Activated T-helper 1 cell treated with Interleukin-2 at 50 U/mL for 16 hours (primary cell): ENCODE results near the gene TEPSIN.

Source experiments
- DNase-seq: peaks from one replicate; pipeline ENCODE4 v3.0.0-alpha.2; 2020; ENCODE audit warnings: low read depth

Gene TEPSIN

DNA sequence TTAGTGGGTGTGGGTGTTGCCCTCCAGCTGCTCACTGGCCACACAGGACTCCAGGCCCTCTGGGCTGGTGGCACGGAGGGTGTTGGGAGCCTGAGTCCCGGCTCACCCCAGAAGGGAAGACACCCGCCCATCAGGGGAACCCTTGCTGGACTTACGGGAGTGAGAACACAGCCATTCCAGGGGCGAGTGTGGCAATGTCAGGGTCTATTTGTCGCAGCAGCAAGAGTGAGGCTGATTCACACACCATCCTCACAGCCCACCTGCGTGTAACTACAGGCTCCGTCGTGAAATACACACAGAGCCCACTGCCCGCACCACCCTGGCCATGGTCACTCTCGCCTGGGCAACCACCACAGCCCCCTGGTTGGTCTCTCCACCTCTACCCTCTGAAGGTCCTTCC lies 55.0 kb downstream of the TEPSIN start:
- no peak for DNase-seq

DNA sequence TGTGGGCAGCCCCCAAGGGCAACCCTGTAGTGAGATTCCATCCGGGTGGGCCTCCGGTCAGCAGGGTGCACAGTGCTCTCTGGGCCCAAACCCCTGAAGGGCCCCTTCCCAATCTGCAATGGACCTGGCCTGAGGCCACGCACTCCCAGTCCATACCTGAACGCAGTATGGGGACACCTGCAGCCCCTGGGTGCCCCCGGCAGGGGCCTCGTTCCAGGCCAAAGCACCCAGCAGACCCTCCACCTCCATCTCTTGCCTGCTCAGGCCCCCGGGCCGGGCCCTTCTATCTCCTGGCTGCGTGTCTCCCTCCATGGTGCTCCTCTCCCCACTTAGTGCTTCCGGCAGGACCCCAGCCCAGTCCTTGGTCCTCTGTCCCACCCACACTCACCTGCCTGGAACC lies 55.5 kb downstream of the TEPSIN start:
- no peak for DNase-seq

DNA sequence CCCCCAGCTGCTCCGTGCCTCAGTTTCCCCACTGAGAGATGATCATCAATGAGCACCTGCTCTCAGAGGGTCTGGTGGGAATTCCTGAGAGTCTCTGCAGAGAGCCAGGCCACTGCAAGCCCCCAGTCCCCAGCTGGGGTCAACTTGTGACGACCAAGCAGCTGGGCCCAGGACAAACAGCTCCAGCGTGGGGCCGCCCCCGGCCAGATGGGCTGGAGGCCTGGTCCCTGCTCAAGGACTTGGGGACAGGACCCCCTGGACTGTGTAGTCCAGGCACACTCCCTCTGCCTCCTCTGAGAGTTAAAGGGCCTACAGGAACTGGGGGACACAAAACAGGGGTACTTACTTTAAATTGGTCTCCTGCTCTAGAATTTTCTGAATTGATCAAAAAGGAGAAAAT lies 56.3 kb downstream of the TEPSIN start:
- no peak for DNase-seq

DNA sequence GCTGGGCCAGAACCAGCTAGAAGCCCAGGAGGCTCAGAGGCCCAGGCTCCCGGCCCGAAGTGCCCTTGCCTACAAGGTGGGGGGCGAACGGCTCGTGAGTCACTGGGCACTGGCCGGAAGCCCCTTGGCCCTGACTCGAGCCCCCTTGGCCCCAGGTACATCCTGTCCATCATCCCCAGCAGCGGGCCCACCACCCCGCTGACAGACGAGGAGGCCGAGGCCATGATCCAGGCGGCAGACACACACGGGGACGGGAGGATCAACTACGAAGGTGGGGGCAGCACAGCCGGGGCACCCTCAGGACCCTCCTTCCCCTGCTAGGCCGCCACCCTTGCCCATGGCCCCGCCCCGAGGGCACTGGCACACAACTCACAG lies 57.1 kb downstream of the TEPSIN start:
- DNase-seq, result no peak

DNA sequence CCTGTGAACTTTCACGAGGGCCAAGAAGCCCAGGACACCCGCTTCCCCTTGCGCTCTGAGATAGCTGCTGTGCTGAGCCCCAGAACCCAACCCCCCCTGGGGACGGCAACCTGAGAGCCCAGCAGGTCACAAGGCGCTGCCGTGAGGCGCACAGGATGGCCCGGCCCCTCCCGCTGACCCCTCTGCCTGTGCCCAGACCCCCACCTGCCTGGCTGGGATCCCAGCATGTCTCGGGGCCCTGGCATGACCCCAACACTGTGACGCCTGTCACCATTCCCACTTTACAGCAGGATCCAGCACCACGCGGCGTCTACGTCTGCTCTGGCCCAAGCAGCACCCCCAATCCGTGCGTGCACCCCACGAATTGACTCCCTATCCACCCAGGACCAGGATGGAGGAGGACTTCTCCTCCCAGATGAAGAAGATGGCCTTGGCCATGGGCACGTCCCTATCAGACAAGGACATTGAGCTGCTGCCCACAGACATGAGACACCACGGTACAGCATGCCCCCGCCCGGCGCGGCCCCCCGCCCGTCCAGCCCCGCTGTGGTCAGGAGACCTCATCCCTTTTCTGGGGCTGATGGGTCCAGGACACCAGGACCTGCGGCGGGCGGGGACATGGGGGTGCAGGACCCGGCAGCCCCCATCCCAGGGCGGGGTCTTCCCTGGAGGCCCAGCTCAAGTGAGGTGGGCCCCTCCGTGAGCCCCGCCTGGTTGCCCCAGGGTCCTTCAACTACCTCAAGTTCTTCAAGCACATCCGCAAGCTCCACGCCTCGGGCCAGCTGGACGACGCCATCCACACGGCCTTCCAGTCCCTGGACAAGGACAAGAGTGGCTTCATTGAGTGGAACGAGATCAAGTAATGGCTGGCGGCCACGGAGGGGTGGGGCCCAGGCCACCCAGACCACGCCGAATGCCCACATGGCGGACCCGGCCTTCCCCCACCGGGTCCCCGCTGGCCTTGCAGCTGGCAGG lies 57.7 kb downstream of the TEPSIN start:
- no peak for DNase-seq

DNA sequence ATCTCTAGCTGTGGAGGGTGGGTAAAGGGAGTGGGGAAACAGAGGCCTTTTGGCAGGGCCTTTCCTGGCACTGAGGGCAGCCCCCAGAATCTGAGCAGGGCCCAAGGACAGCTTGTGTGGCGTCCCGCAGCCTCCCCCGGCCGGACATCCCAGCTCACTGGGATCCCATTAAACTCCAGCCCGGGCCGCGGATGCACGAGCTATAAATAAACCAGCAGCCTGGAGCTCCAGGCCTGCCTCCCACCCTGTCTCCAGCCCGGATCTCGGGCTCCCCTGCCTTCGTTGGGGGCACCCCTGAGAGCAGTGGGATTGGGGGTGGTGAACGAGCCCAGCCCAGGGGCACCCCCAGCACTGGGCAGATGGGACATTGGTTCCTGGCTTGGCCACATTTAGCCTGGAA lies 59.0 kb downstream of the TEPSIN start:
- DNase-seq, result no peak

DNA sequence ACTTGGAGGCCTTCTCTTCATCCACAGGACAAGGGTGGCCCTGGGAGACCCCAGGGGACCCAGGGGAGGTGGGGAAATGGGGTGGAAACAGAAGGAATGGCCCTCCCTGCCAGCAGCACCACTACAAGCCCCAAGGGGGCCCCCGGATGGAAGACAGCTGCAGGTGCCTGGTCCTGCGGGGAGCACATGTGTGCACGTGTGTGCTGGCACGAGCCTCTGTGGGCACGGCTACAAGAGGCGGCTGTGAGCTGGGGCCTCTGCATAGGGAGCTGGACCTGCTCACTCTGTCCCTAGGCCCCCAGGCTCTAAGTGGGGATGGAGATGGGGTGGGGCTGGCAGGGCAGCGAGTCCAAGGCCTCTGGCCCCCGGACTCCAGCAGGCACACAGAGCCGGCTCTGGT lies 59.6 kb downstream of the TEPSIN start:
- DNase-seq, result no peak
